Uterus (tissue), 4 donors: ENCODE measurements around the gene UBE4A. TPM values are rescaled to one million over a fixed set of nuclear protein-coding genes. Genes with fewer than 3 reads are reported as not detected.

Source experiments
- DNase-seq, 2 donors: peaks; one replicate each; pipeline ENCODE4 v3.0.0-alpha.2; 2019 to 2020
- H3K27ac ChIP-seq, 2 donors: fragments of 200-600 bp; sonication (generic); 1 replicate in 1 of 2; 2 replicates in 1 of 2; pipeline ENCODE4 v1.5.1; 2016 to 2018
- H3K27me3 ChIP-seq, 2 donors: fragments of 200-600 bp; sonication (generic); one replicate each; pipeline ENCODE4 v1.5.1; 2018 to 2019; ENCODE audit warnings: control low read depth in 1 of 2
- H3K36me3 ChIP-seq, 2 donors: fragments of 200-600 bp; sonication (generic); one replicate each; pipeline ENCODE4 v1.5.1; 2019; ENCODE audit warnings: control low read depth in 1 of 2
- H3K4me1 ChIP-seq, 2 donors: fragments of 200-600 bp; sonication (generic); one replicate each; pipeline ENCODE4 v1.5.1; 2018 to 2019; ENCODE audit warnings: control low read depth in 1 of 2
- H3K4me3 ChIP-seq, 2 donors: fragments of 200-600 bp; sonication (generic); 1 replicate in 1 of 2; 2 replicates in 1 of 2; pipeline ENCODE4 v1.5.1; 2018 to 2019; ENCODE audit warnings: mild to moderate bottlenecking in 1 of 2
- H3K9me3 ChIP-seq, 2 donors: fragments of 200-600 bp; sonication (generic); one replicate each; pipeline ENCODE4 v1.5.1; 2019; ENCODE audit warnings: control low read depth in 1 of 2
- POLR2A ChIP-seq, 2 donors: fragments of 450-650 bp; IDR thresholded peaks; one replicate each; pipeline ENCODE4 v1.6.1; 2016; ENCODE audit warnings: antibody characterized with exemption in 2 of 2, mild to moderate bottlenecking in 1 of 2, moderate library complexity in 1 of 2
- intact Hi-C: fragments of 100-400 bp; cut with DNase I; formaldehyde crosslinking; loops from one replicate; pipeline ENCODE4 v1.15.1; 2023; ENCODE audit warnings: low total_unique reads
- total RNA-seq, 4 donors: library from RNA; depleted of rRNA in 3 of 4; stranded (reverse); fragments of >200 nt in 3 of 4; gene quantifications; one replicate each; pipeline versions ENCODE4 v1.1.0 to v1.2.4, GENCODE V29; 2014 to 2023
- TF ChIP-seq, protein P1 (sequence below), 4 experiments: fragments of 200-600 bp in 2 of 4; fragments of 450-650 bp in 2 of 4; sonication (generic) in 2 of 4; IDR thresholded peaks; one replicate each; pipeline ENCODE4 v1.5.1; 2016 to 2019; ENCODE audit warnings: antibody characterized with exemption in 4 of 4, mild to moderate bottlenecking in 2 of 4, moderate library complexity in 1 of 4
- donor health status: DM: yes; HTN: yes; CAD: no.

The UBE4A gene
- total RNA-seq, 4 donors from 2014 or later = 31.0 to 41.2 (median 33.3) TPM

DNA sequence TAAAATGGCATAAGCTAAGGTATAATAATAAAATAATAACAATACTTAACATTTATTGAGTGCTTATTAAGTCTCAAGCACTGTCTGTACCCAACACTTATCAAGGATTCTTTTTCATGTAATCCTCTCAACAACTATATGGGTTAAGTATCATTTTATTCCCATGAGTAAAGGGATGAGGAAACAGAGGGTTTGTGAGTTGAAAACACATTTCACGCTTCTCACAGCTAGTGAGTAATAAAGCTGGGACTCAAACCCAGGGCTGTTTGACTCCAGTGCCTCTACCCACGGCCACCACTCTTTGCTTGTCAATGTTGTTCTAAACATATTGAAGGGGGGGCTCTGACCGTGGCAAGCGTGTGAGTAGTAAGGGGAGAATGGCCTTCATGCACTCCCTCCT lies 46.2 kb upstream of the UBE4A start:
- intact Hi-C loops = no loop called here
- no peak for DNase-seq
- H3K9me3 ChIP-seq = no peaks in the 10 kb centered on the region
- no peak overlapping the region for H3K4me3 ChIP-seq
- H3K4me1 ChIP-seq = no peaks in the 10 kb centered on the region
- H3K27ac ChIP-seq = no peak overlapping the region
- no peaks in the 10 kb centered on the region for H3K36me3 ChIP-seq
- H3K27me3 ChIP-seq = peaks cover 0 to 6% of the 10 kb centered on the region in 2 donors
- no peak for TF ChIP-seq POLR2A (IDR thresholded peaks at IDR 0.05)
- TF ChIP-seq, protein P1, sequence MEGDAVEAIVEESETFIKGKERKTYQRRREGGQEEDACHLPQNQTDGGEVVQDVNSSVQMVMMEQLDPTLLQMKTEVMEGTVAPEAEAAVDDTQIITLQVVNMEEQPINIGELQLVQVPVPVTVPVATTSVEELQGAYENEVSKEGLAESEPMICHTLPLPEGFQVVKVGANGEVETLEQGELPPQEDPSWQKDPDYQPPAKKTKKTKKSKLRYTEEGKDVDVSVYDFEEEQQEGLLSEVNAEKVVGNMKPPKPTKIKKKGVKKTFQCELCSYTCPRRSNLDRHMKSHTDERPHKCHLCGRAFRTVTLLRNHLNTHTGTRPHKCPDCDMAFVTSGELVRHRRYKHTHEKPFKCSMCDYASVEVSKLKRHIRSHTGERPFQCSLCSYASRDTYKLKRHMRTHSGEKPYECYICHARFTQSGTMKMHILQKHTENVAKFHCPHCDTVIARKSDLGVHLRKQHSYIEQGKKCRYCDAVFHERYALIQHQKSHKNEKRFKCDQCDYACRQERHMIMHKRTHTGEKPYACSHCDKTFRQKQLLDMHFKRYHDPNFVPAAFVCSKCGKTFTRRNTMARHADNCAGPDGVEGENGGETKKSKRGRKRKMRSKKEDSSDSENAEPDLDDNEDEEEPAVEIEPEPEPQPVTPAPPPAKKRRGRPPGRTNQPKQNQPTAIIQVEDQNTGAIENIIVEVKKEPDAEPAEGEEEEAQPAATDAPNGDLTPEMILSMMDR (IDR thresholded peaks at IDR 0.05) = no peak

DNA sequence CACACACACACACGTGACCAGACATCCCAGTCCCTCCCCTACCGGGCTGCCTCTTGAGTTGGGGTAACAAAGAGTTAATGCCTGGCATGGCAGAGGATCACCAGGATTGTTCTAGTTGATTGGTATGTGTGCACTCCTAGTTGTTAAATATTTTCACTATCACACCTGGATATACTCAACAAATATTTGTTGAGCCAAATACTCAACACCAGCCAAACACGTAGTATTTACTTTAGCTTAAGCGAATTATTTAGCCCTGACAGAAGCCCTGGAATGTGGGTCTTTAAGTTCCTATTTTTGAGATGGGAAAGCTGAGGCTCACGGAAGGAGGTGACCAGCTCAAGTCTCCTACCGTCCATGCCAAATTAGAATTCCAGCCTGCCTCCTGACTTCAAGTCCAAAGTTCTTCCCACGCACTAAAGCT lies 44.4 kb upstream of the UBE4A start:
- TF ChIP-seq, protein P1 (IDR thresholded peaks at IDR 0.05) = no peak
- TF ChIP-seq POLR2A (IDR thresholded peaks at IDR 0.05) = no peak
- no peak for DNase-seq
- Histone ChIP-seq H3K27ac (no peak overlapping the region), H3K9me3 (no peaks in the 10 kb centered on the region), H3K4me1 (no peaks in the 10 kb centered on the region), H3K4me3 (no peak overlapping the region), H3K27me3 (peaks cover 0 to 6% of the 10 kb centered on the region in 2 donors), H3K36me3 (no peaks in the 10 kb centered on the region)
- intact Hi-C loops = no loop called here

DNA sequence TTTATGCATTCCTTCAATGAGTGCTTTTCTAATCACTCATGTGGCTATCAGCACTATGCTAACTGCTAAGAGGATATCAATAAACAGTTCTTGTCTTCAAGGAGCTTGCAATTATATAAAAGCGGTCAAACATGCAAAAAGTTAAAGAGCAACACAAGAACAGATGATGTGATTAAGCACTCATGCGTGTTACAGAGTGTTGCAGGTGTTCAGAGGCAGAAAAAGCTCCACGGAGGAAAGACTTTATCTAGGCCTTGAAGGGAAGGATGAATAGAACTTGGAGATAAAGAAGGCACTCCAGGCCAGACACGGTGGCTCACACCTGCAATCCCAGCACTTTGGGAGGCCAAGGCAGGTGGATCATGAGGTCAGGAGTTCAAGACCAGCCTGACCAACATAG lies 41.3 kb upstream of the UBE4A start:
- TF ChIP-seq, protein P1 (IDR thresholded peaks at IDR 0.05) = no peak
- no peak for TF ChIP-seq POLR2A (IDR thresholded peaks at IDR 0.05)
- Histone ChIP-seq H3K4me1 (no peaks in the 10 kb centered on the region), H3K4me3 (no peak overlapping the region), H3K27me3 (peaks cover 0 to 6% of the 10 kb centered on the region in 2 donors), H3K9me3 (no peaks in the 10 kb centered on the region), H3K27ac (no peak overlapping the region), H3K36me3 (no peaks in the 10 kb centered on the region)
- no peak for DNase-seq
- intact Hi-C loops = no loop called here

DNA sequence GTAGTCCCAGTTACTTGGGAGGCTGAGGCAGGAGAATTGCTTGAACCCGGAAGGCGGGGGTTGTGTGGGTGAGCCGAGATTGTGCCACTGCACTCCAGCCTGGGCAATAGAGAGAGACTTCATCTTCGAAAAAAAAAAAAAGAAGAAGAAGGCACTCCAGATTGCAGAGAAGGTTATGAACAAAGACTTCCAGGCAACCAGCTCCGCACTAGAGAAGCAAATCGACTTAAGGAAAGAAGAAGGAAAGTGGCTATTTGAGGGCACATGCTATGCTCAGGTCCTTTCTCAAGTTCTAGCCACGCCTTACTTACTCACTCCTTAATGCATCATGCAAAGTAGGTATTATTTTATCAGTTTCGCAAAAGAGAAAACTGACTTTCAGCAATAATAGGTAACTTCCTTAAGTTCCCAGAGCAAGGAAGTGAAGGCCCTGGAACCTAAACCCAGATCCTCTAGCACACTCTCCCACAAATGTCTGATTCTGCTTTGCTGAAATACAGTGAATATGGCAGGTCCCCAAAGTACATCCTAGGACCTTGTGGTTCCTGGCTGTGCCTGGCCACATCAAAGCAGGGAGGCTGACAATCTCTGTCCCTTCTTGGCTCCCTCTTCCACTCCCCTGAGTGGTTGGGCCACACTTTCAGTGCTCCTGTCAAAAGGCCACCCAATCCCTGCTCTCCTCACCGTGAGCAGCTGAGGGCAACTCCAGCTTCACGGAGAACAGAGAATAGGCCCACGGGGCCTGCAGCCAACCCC lies 40.6 kb upstream of the UBE4A start:
- H3K27me3 ChIP-seq = peaks cover 0 to 1% of the 10 kb centered on the region in 2 donors
- intact Hi-C loops = no loop called here
- DNase-seq = no peak
- TF ChIP-seq, protein P1 (IDR thresholded peaks at IDR 0.05) = no peak
- TF ChIP-seq POLR2A (IDR thresholded peaks at IDR 0.05) = no peak
- no peaks in the 10 kb centered on the region for H3K9me3 ChIP-seq
- H3K36me3 ChIP-seq = no peaks in the 10 kb centered on the region
- no peak overlapping the region for H3K27ac ChIP-seq
- H3K4me3 ChIP-seq = no peak overlapping the region
- no peaks in the 10 kb centered on the region for H3K4me1 ChIP-seq

DNA sequence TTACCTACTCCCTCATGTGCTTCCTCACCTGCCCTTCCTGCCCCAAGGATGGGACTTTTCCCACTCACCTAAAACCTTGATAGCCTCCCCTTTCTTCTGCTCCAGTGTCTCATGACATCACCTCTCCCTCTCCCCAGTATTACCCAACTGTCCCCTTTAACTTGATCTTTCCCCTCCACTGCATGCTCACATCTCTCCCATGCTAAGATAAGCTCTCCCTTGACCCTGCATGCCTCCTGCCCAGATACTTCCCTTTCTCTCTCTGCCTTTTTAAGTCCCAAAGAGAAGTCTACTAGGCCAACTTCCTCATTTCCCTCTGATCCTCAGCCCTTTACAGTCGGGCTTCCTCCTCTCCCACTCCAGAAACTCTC lies 40.1 kb upstream of the UBE4A start:
- Histone ChIP-seq H3K27ac (no peak overlapping the region), H3K27me3 (no peaks in the 10 kb centered on the region), H3K36me3 (no peaks in the 10 kb centered on the region), H3K9me3 (no peaks in the 10 kb centered on the region), H3K4me1 (no peaks in the 10 kb centered on the region), H3K4me3 (no peak overlapping the region)
- no peak for DNase-seq
- intact Hi-C loops = no loop called here
- TF ChIP-seq, protein P1 (IDR thresholded peaks at IDR 0.05) = no peak
